ENCODE measurements around the gene GRK7.

GRK7 gene

GRCh38 chr3:141725036-141725435, 38.2 kb upstream of the GRK7 start:
- Histone ChIP-seq H4K20me1 (ENCODE audit: insufficient read depth, low read length) (no peaks in the 10 kb centered on the region), H3K9ac (ENCODE audit: low read length) (no peak overlapping the region), H3K9me3 (ENCODE audit: low read length) (no peaks in the 10 kb centered on the region), H3K9me2 (ENCODE audit: low read depth, low read length) (no peaks in the 10 kb centered on the region), H2AFZ (ENCODE audit: low read length) (no peak overlapping the region), H3K79me2 (ENCODE audit: insufficient read depth, low read length) (no peaks in the 10 kb centered on the region), H3K4me2 (ENCODE audit: low read length) (no peak overlapping the region), H3K4me3 (ENCODE audit: low read depth, low read length, poor library complexity, severe bottlenecking) (no peak overlapping the region), H3F3A (ENCODE audit: insufficient read depth, low read length) (no peaks in the 10 kb centered on the region), H3K36me3 (ENCODE audit: insufficient read depth, low read length) (no peaks in the 10 kb centered on the region), H3K4me1 (ENCODE audit: insufficient read depth, low read length, severe bottlenecking) (no peaks in the 10 kb centered on the region), H3K27me3 (ENCODE audit: insufficient read depth, low read length) (no peaks in the 10 kb centered on the region), H3K27ac (ENCODE audit: low read depth, low read length, poor library complexity, severe bottlenecking) (no peak overlapping the region)
- TF ChIP-seq CTCF (IDR thresholded peaks at IDR 0.05; ENCODE audit: low read length) (no peak), EZH2 (IDR thresholded peaks at IDR 0.05; ENCODE audit: borderline replicate concordance, low read length) (no peak)

- no peaks in the 10 kb centered on the region for H3K9me3 ChIP-seq (ENCODE audit: low read length)
- no peak overlapping the region for H2AFZ ChIP-seq (ENCODE audit: low read length)
- H3F3A ChIP-seq (ENCODE audit: insufficient read depth, low read length), result no peaks in the 10 kb centered on the region
- no peaks in the 10 kb centered on the region for H3K27me3 ChIP-seq (ENCODE audit: insufficient read depth, low read length)
- H3K27ac ChIP-seq (ENCODE audit: low read depth, low read length, poor library complexity, severe bottlenecking), result no peak overlapping the region
- H3K4me2 ChIP-seq (ENCODE audit: low read length), result no peak overlapping the region
- no peaks in the 10 kb centered on the region for H3K4me1 ChIP-seq (ENCODE audit: insufficient read depth, low read length, severe bottlenecking)
- no peaks in the 10 kb centered on the region for H3K9me2 ChIP-seq (ENCODE audit: low read depth, low read length)
- H3K9ac ChIP-seq (ENCODE audit: low read length), result no peak overlapping the region
- TF ChIP-seq CTCF (IDR thresholded peaks at IDR 0.05; ENCODE audit: low read length) (no peak), EZH2 (IDR thresholded peaks at IDR 0.05; ENCODE audit: borderline replicate concordance, low read length) (no peak)
- no peak overlapping the region for H3K4me3 ChIP-seq (ENCODE audit: low read depth, low read length, poor library complexity, severe bottlenecking)
- no peaks in the 10 kb centered on the region for H3K36me3 ChIP-seq (ENCODE audit: insufficient read depth, low read length)
- no peaks in the 10 kb centered on the region for H4K20me1 ChIP-seq (ENCODE audit: insufficient read depth, low read length)
- H3K79me2 ChIP-seq (ENCODE audit: insufficient read depth, low read length), result no peaks in the 10 kb centered on the region
Observed at GRCh38 chr3:141726483-141726882, 36.7 kb upstream of the GRK7 start.

GRCh38 chr3:141728355-141728892, 34.8 kb upstream of the GRK7 start:
- Histone ChIP-seq H3K27ac (ENCODE audit: low read depth, low read length, poor library complexity, severe bottlenecking) (no peak overlapping the region), H4K20me1 (ENCODE audit: insufficient read depth, low read length) (no peaks in the 10 kb centered on the region), H3K36me3 (ENCODE audit: insufficient read depth, low read length) (no peaks in the 10 kb centered on the region), H3K4me1 (ENCODE audit: insufficient read depth, low read length, severe bottlenecking) (no peaks in the 10 kb centered on the region), H3K79me2 (ENCODE audit: insufficient read depth, low read length) (no peaks in the 10 kb centered on the region), H3K9ac (ENCODE audit: low read length) (no peak overlapping the region), H3K9me2 (ENCODE audit: low read depth, low read length) (no peaks in the 10 kb centered on the region), H2AFZ (ENCODE audit: low read length) (no peak overlapping the region), H3K9me3 (ENCODE audit: low read length) (no peaks in the 10 kb centered on the region), H3K4me3 (ENCODE audit: low read depth, low read length, poor library complexity, severe bottlenecking) (no peak overlapping the region), H3K27me3 (ENCODE audit: insufficient read depth, low read length) (no peaks in the 10 kb centered on the region), H3F3A (ENCODE audit: insufficient read depth, low read length) (no peaks in the 10 kb centered on the region), H3K4me2 (ENCODE audit: low read length) (no peak overlapping the region)
- TF ChIP-seq EZH2 (IDR thresholded peaks at IDR 0.05; ENCODE audit: borderline replicate concordance, low read length) (no peak), CTCF (IDR thresholded peaks at IDR 0.05; ENCODE audit: low read length) (no peak)

All from OCI-LY1 (cell line).